SK-N-SH (cell line): ENCODE data around the gene ZNF219. TPM values are rescaled to one million over a fixed set of nuclear protein-coding genes. Genes with fewer than 3 reads are reported as not detected.

Experiments
- CTCF ChIA-PET: fragments of 300-600, 350-600 bp; formaldehyde crosslinking; extraction: SDS; loops from one replicate; lab custom pipeline; 2021; lab: Yijun Ruan, JAX
- POLR2A ChIA-PET: fragments of 350-600 bp; sonication (Branson Sonifier 250); formaldehyde crosslinking; extraction: SDS; loops from one replicate; lab custom pipeline; 2020; ENCODE audit warnings: antibody characterized with exemption, inconsistent platforms; lab: Yijun Ruan, JAX
- DNase-seq: peaks from one replicate; pipeline ENCODE4 v3.0.0; 2012
- H2AFZ ChIP-seq: fragments of 200-600 bp; sonication (generic); 2 replicates; pipeline ENCODE4 v1.8.1; 2016; ENCODE audit warnings: antibody characterized with exemption, mild to moderate bottlenecking, low read depth
- H3F3A ChIP-seq: fragments of 200-600 bp; sonication (generic); replicated peaks from 2 replicates; pipeline ENCODE3; 2016; ENCODE audit warnings: antibody characterized with exemption, mild to moderate bottlenecking; ENCODE audit not compliant: insufficient read depth
- H3K27ac ChIP-seq, 2 experiments: fragments of 200-500 bp in 1 of 2; fragments of 200-600 bp in 1 of 2; sonication (Bioruptor generic) in 1 of 2; sonication (generic), shearing (Covaris generic) in 1 of 2; 2 replicates each; pipeline versions ENCODE4 v1.5.1 to v1.6.1; 2014 to 2016; ENCODE audit warnings: low read depth in 2 of 2, inconsistent platforms in 1 of 2, low read length in 1 of 2, mild to moderate bottlenecking in 1 of 2, mixed read lengths in 1 of 2
- H3K27me3 ChIP-seq: fragments of 200-600 bp; sonication (generic), shearing (Covaris generic); 2 replicates; pipeline ENCODE4 v1.6.1; 2016; ENCODE audit warnings: mixed run types; ENCODE audit not compliant: insufficient read depth
- H3K36me3 ChIP-seq, 2 experiments: fragments of 200-500 bp in 1 of 2; fragments of 200-600 bp in 1 of 2; sonication (Bioruptor generic) in 1 of 2; sonication (generic) in 1 of 2; replicated peaks in 1 of 2; 2 replicates each; pipeline versions ENCODE3 to v1.5.1; 2014 to 2016; ENCODE audit warnings: low read length in 1 of 2, mild to moderate bottlenecking in 1 of 2; ENCODE audit not compliant: insufficient read depth in 2 of 2, control insufficient read depth in 1 of 2
- H3K4me1 ChIP-seq, 2 experiments: fragments of 200-500 bp in 1 of 2; fragments of 200-600 bp in 1 of 2; sonication (Bioruptor generic) in 1 of 2; sonication (generic), shearing (Covaris generic) in 1 of 2; 2 replicates each; pipeline versions ENCODE4 v1.5.1 to v1.6.1; 2014 to 2016; ENCODE audit warnings: low read depth in 1 of 2, low read length in 1 of 2, mixed run types in 1 of 2; ENCODE audit not compliant: insufficient read depth in 2 of 2, control insufficient read depth in 1 of 2
- H3K4me2 ChIP-seq: fragments of 200-600 bp; sonication (generic), shearing (Covaris generic); 2 replicates; pipeline ENCODE4 v1.6.1; 2017; ENCODE audit warnings: mixed run types
- H3K4me3 ChIP-seq, 2 experiments: fragments of 200-500 bp in 1 of 2; fragments of 200-600 bp in 1 of 2; sonication (Bioruptor generic) in 1 of 2; sonication (generic), shearing (Covaris generic) in 1 of 2; 2 replicates each; pipeline versions ENCODE4 v1.5.1 to v1.8.1; 2014 to 2016; ENCODE audit warnings: low read depth in 2 of 2, inconsistent platforms in 1 of 2, low read length in 1 of 2, mild to moderate bottlenecking in 1 of 2, mixed read lengths in 1 of 2, moderate library complexity in 1 of 2
- H3K79me2 ChIP-seq: fragments of 200-600 bp; sonication (generic); 2 replicates; pipeline ENCODE4 v1.8.1; 2017; ENCODE audit warnings: mild to moderate bottlenecking; ENCODE audit not compliant: insufficient read depth
- H3K9ac ChIP-seq: fragments of 200-600 bp; sonication (generic); 2 replicates; pipeline ENCODE4 v1.6.1; 2017; ENCODE audit warnings: mixed run types
- H3K9me2 ChIP-seq: fragments of 200-600 bp; sonication (generic); 2 replicates; pipeline ENCODE4 v1.6.1; 2017; ENCODE audit warnings: mixed run types
- H3K9me3 ChIP-seq: fragments of 200-600 bp; sonication (generic); 2 replicates; pipeline ENCODE4 v1.6.1; 2017; ENCODE audit warnings: mixed run types, mild to moderate bottlenecking, moderate library complexity
- H4K20me1 ChIP-seq: fragments of 200-600 bp; sonication (generic); 2 replicates; pipeline ENCODE4 v1.6.1; 2017; ENCODE audit warnings: mild to moderate bottlenecking, mixed run types; ENCODE audit not compliant: insufficient read depth
- CHD2 ChIP-seq: fragments of 150-350 bp; IDR thresholded peaks from 2 replicates; pipeline ENCODE4 v1.6.1; 2018; ENCODE audit warnings: low read length; ENCODE audit not compliant: partially characterized antibody
- CTCF ChIP-seq: fragments of 200-600 bp; sonication (generic); IDR thresholded peaks from 2 replicates; pipeline ENCODE4 v1.6.1; 2017; ENCODE audit warnings: antibody characterized with exemption, mild to moderate bottlenecking, moderate library complexity
- ELF1 ChIP-seq: IDR thresholded peaks from 2 replicates; pipeline ENCODE4 v1.4.0; 2012
- EZH2phosphoT487 ChIP-seq: fragments of 200-600 bp; sonication (generic); IDR thresholded peaks from 2 replicates; pipeline ENCODE4 v1.6.1; 2017; ENCODE audit warnings: low read depth, mixed run types, mild to moderate bottlenecking, antibody characterized with exemption, moderate library complexity, borderline replicate concordance
- FOSL2 ChIP-seq: IDR thresholded peaks from 2 replicates; pipeline ENCODE4 v1.4.0; 2012; ENCODE audit warnings: low read depth, mild to moderate bottlenecking, moderate library complexity, borderline replicate concordance
- FOXM1 ChIP-seq: IDR thresholded peaks from 2 replicates; pipeline ENCODE4 v1.4.0; 2012; ENCODE audit warnings: low read depth, mild to moderate bottlenecking
- GABPA ChIP-seq: IDR thresholded peaks from 2 replicates; pipeline ENCODE4 v1.4.0; 2012; ENCODE audit warnings: low read depth, mild to moderate bottlenecking
- GATA2 ChIP-seq: sonication (generic); formaldehyde crosslinking; IDR thresholded peaks from 2 replicates; pipeline ENCODE4 v1.5.0; 2020; ENCODE audit warnings: mild to moderate bottlenecking, missing genetic modification reagents
- IRF3 ChIP-seq: fragments of 150-350 bp; IDR thresholded peaks from 2 replicates; pipeline ENCODE4 v1.6.1; 2016; ENCODE audit warnings: mild to moderate bottlenecking, low read depth, low read length
- JUND ChIP-seq: IDR thresholded peaks from 2 replicates; pipeline ENCODE4 v1.4.0; 2012
- MAX ChIP-seq: IDR thresholded peaks from 2 replicates; pipeline ENCODE4 v1.4.0; 2012; ENCODE audit warnings: low read depth
- POLR2AphosphoS5 ChIP-seq: IDR thresholded peaks from 2 replicates; pipeline ENCODE4 v1.6.1; 2012; ENCODE audit warnings: low read depth, low read length
- RAD21 ChIP-seq: IDR thresholded peaks from 2 replicates; pipeline ENCODE4 v1.6.1; 2012; ENCODE audit warnings: mild to moderate bottlenecking, low read length
- RXRA ChIP-seq: IDR thresholded peaks from 2 replicates; pipeline ENCODE4 v1.4.0; 2012; ENCODE audit warnings: low read depth, mild to moderate bottlenecking, borderline replicate concordance
- SMC3 ChIP-seq: IDR thresholded peaks from 2 replicates; pipeline ENCODE4 v1.6.1; 2012; ENCODE audit warnings: low read depth, low read length, improper control_type of control experiment
- USF1 ChIP-seq: IDR thresholded peaks from 2 replicates; pipeline ENCODE4 v1.4.0; 2012; ENCODE audit warnings: low read depth, borderline replicate concordance
- YY1 ChIP-seq: IDR thresholded peaks from 2 replicates; pipeline ENCODE4 v1.4.0; 2012; ENCODE audit warnings: low read depth, mild to moderate bottlenecking
- WGBS: methylation state at CpG from one replicate; pipeline ENCODE4 v1.1.6; 2017; ENCODE audit warnings: low lambda C conversion rate; 5-methylcytosine and 5-hydroxymethylcytosine counted together
- polyA plus RNA-seq, 3 experiments: library from polyadenylated mRNA; depleted of rRNA; stranded (reverse); fragments of >200 nt; gene quantifications; 2 replicates each; pipeline ENCODE4 v1.2.3, GENCODE V29; 2012

ZNF219 gene
- polyA plus RNA-seq, 1 of the 3 experiments (the other 2 are of a cell fraction): 24.1 TPM

- TF ChIP-seq USF1: no peak
- TF ChIP-seq, all 33 proteins: peak for 0
Measured at GRCh38 chr14:21142357-21142756, 43.9 kb upstream of the ZNF219 start (continued).

- Histone ChIP-seq H3K9ac (no peak overlapping the region), H3K4me3 (peak overlapping the region in 1 of 2 experiments; percentile 20; a peak in 1 of 4 replicates), H3F3A (no peaks in the 10 kb centered on the region), H2AFZ (no peak overlapping the region), H3K9me2 (no peaks in the 10 kb centered on the region), H3K27me3 (peaks cover 6% of the 10 kb centered on the region; the same call in 1 of the 2 replicates), H3K4me1 (no peaks in the 10 kb centered on the region), H3K36me3 (no peaks in the 10 kb centered on the region), H3K79me2 (no peaks in the 10 kb centered on the region), H3K4me2 (no peak overlapping the region), H4K20me1 (no peaks in the 10 kb centered on the region), H3K9me3 (no peaks in the 10 kb centered on the region), H3K27ac (no peak overlapping the region)
- 0% methylated on average over 1 of the region's 1 CpG for WGBS
- DNase-seq: peak; percentile 51
- TF ChIP-seq MAX (no peak), SMC3 (no peak), USF1 (no peak), POLR2AphosphoS5 (no peak), RAD21 (peak; percentile 44; the same call in 1 of the 2 replicates), RXRA (no peak), FOXM1 (no peak), GABPA (no peak), CTCF (peak; percentile 77), JUND (no peak), CHD2 (no peak)
- ChIA-PET CTCF (interaction anchor here (0.8 to 4.5 kb wide), 24 partner anchors 8 to 165 kb away, joined by 3 to 24 read pairs (median 4); partner anchors contain the start of gene OR5AU1), POLR2A (no interaction called here)
Measured at GRCh38 chr14:21136024-21136423, 37.6 kb upstream of the ZNF219 start.

GRCh38 chr14:21133901-21134300, 35.4 kb upstream of the ZNF219 start:
- TF ChIP-seq FOSL2: no peak
- no peak for TF ChIP-seq POLR2AphosphoS5
- no peak for TF ChIP-seq IRF3
- TF ChIP-seq GATA2 (CRISPR knock-in tag): no peak
- TF ChIP-seq USF1: no peak
- no peak for TF ChIP-seq FOXM1
- TF ChIP-seq MAX: no peak
- TF ChIP-seq ELF1: no peak
- TF ChIP-seq EZH2phosphoT487: no peak
- TF ChIP-seq YY1: no peak
- Histone ChIP-seq H3K79me2 (no peaks in the 10 kb centered on the region), H4K20me1 (no peaks in the 10 kb centered on the region), H3K4me1 (no peaks in the 10 kb centered on the region), H3K27ac (no peak overlapping the region), H3K36me3 (no peaks in the 10 kb centered on the region), H3K9me3 (no peaks in the 10 kb centered on the region), H2AFZ (no peak overlapping the region), H3K4me3 (no peak overlapping the region), H3F3A (no peaks in the 10 kb centered on the region), H3K9me2 (no peaks in the 10 kb centered on the region), H3K9ac (no peak overlapping the region), H3K4me2 (no peak overlapping the region), H3K27me3 (peaks cover 6% of the 10 kb centered on the region; the same call in 1 of the 2 replicates)
- 8% methylated on average over 1 of the region's 1 CpG for WGBS
- ChIA-PET CTCF (no interaction called here), POLR2A (no interaction called here)
- DNase-seq: no peak
